Mucosa of descending colon (tissue), 3 donors: ENCODE data around the gene CNFN. TPM values are rescaled to one million over a fixed set of nuclear protein-coding genes. Genes with fewer than 3 reads are reported as not detected.
A peak's percentile ranks its signal among the peaks of the same experiment; 100 is the strongest.

Experiments
- ATAC-seq: fragments of 200-7000 bp; cut with Tn5 transposase; one replicate; pipeline ENCODE4 v1.9.1; 2020; ENCODE audit warnings: mild to moderate bottlenecking, moderate library complexity
- DNase-seq, 3 donors: peaks; one replicate each; pipeline ENCODE4 v3.0.0-alpha.2; 2020
- H3K36me3 ChIP-seq: fragments of 200-600 bp; one replicate; pipeline ENCODE4 v1.8.0; 2021; ENCODE audit warnings: low read depth, mild to moderate bottlenecking
- H3K4me1 ChIP-seq: fragments of 200-600 bp; one replicate; pipeline ENCODE4 v1.8.0; 2021; ENCODE audit warnings: low read depth, mild to moderate bottlenecking
- H3K4me3 ChIP-seq: fragments of 200-600 bp; one replicate; pipeline ENCODE4 v1.8.0; 2021; ENCODE audit warnings: mild to moderate bottlenecking
- H3K9me3 ChIP-seq: fragments of 200-600 bp; one replicate; pipeline ENCODE4 v1.8.0; 2021; ENCODE audit warnings: mild to moderate bottlenecking
- intact Hi-C, 2 donors: fragments of 100-400 bp; cut with DNase I in 1 of 2; cut with micrococcal nuclease in 1 of 2; formaldehyde crosslinking; loops; one replicate each; pipeline versions ENCODE4 v1.11.0 to v1.11.1; 2022; cut with DNase I, micrococcal nuclease
- total RNA-seq, 3 donors: library from RNA; stranded (reverse); fragmentation: NEBNext Ultra II Directional in 2 of 3; extraction: Animal tissue kit (Norgen Biotek cat#: 25700) in 2 of 3; gene quantifications; one replicate each; pipeline versions ENCODE4 v1.2.1 to v1.2.4, GENCODE V29; 2021 to 2023
- TF ChIP-seq, protein P1 (sequence below): fragments of 200-600 bp; IDR thresholded peaks from one replicate; pipeline ENCODE4 v1.8.0; 2022; ENCODE audit warnings: antibody characterized with exemption, mild to moderate bottlenecking
- donor health status: DM: no; HTN: no; CAD: no; lungs with moderate emphysema.
- donor health status: DM: no; HTN: no; CAD: no.
- donor health status: DM: no; HTN: yes; CAD: no.

Gene CNFN
- total RNA-seq, 3 donors from 2014 or later = 1.7 to 4.0 (median 3.6) TPM

GRCh38 chr19:42423462-42424344 is 33.6 kb upstream of the CNFN start:
- no peaks in the 10 kb centered on the region for H3K36me3 ChIP-seq
- H3K9me3 ChIP-seq = no peaks in the 10 kb centered on the region
- peaks cover 8% of the 10 kb centered on the region for H3K4me1 ChIP-seq
- DNase-seq = peak; percentile 92 to 93 (median 93)
- intact Hi-C loops = loop anchor here in 1 of 2 donors (2.0 kb wide), 1 partner anchor 63 kb away; no protein-coding TSS in a partner anchor
- peak; percentile 94 for ATAC-seq
- H3K4me3 ChIP-seq = peak overlapping the region; percentile 35
- TF ChIP-seq, protein P1, sequence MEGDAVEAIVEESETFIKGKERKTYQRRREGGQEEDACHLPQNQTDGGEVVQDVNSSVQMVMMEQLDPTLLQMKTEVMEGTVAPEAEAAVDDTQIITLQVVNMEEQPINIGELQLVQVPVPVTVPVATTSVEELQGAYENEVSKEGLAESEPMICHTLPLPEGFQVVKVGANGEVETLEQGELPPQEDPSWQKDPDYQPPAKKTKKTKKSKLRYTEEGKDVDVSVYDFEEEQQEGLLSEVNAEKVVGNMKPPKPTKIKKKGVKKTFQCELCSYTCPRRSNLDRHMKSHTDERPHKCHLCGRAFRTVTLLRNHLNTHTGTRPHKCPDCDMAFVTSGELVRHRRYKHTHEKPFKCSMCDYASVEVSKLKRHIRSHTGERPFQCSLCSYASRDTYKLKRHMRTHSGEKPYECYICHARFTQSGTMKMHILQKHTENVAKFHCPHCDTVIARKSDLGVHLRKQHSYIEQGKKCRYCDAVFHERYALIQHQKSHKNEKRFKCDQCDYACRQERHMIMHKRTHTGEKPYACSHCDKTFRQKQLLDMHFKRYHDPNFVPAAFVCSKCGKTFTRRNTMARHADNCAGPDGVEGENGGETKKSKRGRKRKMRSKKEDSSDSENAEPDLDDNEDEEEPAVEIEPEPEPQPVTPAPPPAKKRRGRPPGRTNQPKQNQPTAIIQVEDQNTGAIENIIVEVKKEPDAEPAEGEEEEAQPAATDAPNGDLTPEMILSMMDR = no peak

DNA sequence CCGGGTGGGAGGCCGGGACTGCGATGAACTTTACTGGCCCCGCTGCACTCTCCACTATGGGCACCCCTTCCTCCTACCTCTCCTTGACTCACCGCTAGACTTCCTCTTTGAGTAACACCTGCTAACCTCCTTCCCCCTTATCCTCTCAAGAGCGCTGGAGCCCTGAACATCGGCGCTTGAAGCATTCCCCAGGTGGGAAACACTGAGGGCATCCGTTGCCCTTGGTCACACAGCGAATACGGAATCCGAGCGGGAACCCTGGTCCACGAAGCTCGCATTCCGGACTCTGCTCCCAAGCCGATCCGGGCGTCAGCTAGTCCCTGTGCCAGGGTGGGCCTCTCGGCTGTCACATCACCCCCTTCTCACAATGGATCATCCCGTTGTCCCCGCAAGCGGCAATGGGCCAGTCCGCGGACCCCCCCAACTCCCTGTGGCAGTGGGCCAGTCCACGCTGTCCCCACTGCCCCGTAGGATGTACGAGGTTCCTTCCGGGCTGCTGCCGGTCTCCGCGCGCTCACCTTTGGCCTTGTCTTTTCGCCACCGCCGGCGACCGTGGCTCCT is 32.9 kb upstream of the CNFN start:
- DNase-seq (no peak), ATAC-seq (peak; percentile 64)
- no peaks in the 10 kb centered on the region for H3K36me3 ChIP-seq
- intact Hi-C loops = loop anchor here in 1 of 2 donors (2.0 kb wide), 1 partner anchor 62 kb away; no protein-coding TSS in a partner anchor
- peaks cover 8% of the 10 kb centered on the region for H3K4me1 ChIP-seq
- no peaks in the 10 kb centered on the region for H3K9me3 ChIP-seq
- peak overlapping the region; percentile 35 for H3K4me3 ChIP-seq
- TF ChIP-seq, protein P1 = no peak

DNA sequence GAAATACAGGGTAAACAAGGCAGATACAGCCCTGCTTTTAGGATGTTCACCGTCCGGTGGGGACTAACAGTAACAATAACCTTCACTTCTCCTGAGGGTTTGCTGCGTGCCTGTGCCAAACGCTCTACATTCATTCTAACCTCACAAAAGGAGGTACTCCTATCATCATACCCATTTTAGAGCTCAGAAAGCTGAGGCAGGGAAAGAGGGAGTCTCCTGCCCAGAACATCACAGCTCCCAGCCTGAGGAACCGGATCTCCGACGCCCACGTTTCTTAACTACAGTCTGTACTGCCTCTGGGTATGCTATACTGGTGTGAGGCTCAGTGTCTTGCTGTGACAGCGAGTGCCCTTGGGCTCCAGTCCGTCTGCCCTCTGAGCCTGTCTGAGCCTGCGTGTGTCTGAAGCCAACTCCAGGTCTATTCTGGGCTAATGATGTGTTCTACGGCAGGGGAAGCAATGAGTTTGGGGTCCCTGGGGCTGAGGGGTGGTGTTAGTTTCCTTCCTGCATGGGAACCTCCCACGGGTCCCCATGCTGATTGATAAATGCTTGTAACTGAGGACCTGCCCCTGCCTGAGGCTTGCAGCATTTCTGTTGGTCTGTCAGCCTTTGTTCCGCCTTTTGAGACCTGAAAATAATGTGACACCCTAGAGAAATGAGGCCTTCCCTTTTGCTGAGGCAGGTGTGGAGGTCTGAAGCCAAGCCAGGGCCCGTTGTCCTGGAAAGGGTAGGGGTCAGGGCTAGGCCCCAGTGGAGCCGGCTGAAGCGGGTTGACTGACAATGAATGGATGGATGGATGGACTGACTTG is 32.2 kb upstream of the CNFN start:
- Histone ChIP-seq H3K4me1 (peaks cover 8% of the 10 kb centered on the region), H3K4me3 (no peak overlapping the region), H3K9me3 (no peaks in the 10 kb centered on the region), H3K36me3 (no peaks in the 10 kb centered on the region)
- DNase-seq (no peak), ATAC-seq (no peak)
- intact Hi-C loops = loop anchor here in 1 of 2 donors (2.0 kb wide), 1 partner anchor 61 kb away; no protein-coding TSS in a partner anchor
- TF ChIP-seq, protein P1 = no peak

DNA sequence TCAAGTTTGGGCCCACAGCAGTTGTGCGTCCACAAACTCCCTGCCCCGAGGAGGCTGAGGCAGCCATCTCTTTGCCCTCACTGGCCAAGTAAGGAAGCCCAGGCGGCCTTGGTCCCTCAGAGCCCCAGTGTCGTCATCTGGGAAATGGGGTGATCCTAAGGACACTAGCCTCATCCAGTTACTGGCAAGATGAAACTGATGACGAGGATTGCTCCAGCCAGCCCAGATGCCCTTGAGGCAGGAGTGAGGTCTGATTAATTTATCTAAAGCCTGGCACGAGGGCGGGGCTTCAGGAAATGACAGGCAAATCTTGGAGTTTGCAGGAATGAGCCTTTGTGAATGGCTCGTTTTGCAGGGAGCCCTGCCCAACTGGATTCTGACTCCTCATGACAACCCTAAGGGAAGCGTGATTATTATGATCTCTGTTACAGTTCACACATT is 31.5 kb upstream of the CNFN start:
- intact Hi-C loops = loop anchor here in 1 of 2 donors (2.0 kb wide), 1 partner anchor 61 kb away; no protein-coding TSS in a partner anchor
- Histone ChIP-seq H3K36me3 (no peaks in the 10 kb centered on the region), H3K4me1 (peaks cover 8% of the 10 kb centered on the region), H3K4me3 (no peak overlapping the region), H3K9me3 (no peaks in the 10 kb centered on the region)
- ATAC-seq (no peak), DNase-seq (no peak)
- TF ChIP-seq, protein P1 = no peak

GRCh38 chr19:42421101-42421500 is 31.0 kb upstream of the CNFN start:
- Histone ChIP-seq H3K9me3 (no peaks in the 10 kb centered on the region), H3K36me3 (no peaks in the 10 kb centered on the region), H3K4me1 (peaks cover 8% of the 10 kb centered on the region), H3K4me3 (no peak overlapping the region)
- DNase-seq = no peak
- ATAC-seq = no peak
- TF ChIP-seq, protein P1 = no peak
- intact Hi-C loops = no loop called here
